ENCODE measurements around the gene RIBC2.

- no peak for TF ChIP-seq CTCF (IDR thresholded peaks at IDR 0.05)
- TF ChIP-seq POLR2AphosphoS5 (IDR thresholded peaks at IDR 0.05), result no peak
Measured at GRCh38 chr22:45469281-45470073, 56.0 kb downstream of the RIBC2 start.

All from gastroesophageal sphincter (tissue), 3 donors.